Adrenal gland (tissue), 5 donors: ENCODE measurements around the gene DDX27.

ENCODE experiments used
- CTCF ChIP-seq, 6 experiments: fragments of 450-650 bp in 4 of 6; fragments of 200-600 bp in 2 of 6; sonication (generic) in 1 of 6; IDR thresholded peaks; 1 replicate in 5 of 6; 2 replicates in 1 of 6; pipeline versions ENCODE4 v1.5.1 to v1.8.0; 2016 to 2021; ENCODE audit warnings: antibody characterized with exemption in 6 of 6, mild to moderate bottlenecking in 2 of 6, moderate library complexity in 1 of 6
- POLR2A ChIP-seq, 2 donors: fragments of 450-650 bp; IDR thresholded peaks; one replicate each; pipeline ENCODE4 v1.6.1; 2017; ENCODE audit warnings: antibody characterized with exemption in 2 of 2, mild to moderate bottlenecking in 2 of 2, moderate library complexity in 1 of 2
- donor health status: DM: no; HTN: no; CAD: no.

DNA sequence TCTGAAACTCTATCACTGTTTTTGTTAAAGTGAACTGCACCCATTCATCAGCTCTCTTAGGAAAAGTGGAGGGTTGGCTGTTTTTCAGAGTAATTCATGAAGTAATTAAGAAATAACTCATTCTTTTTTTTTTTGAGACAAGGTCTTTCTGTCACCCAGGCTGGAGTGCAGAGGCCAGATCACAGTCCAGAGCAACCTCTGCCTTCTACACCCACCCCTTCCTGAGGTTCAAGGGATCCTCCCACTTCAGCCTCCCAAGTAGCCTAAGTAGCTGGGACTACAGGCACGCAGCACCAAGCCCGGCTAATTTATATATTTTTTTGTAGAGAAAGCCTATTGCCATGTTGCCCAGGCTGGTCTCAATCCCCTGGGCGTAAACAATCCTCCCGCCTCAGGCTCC is 56.0 kb downstream of the DDX27 start:
- TF ChIP-seq CTCF (IDR thresholded peaks at IDR 0.05) (no peak), POLR2A (IDR thresholded peaks at IDR 0.05) (no peak)
